Mononuclear cell (primary cell): ENCODE data around the gene SYNDIG1L. TPM values are rescaled to one million over a fixed set of nuclear protein-coding genes. Genes with fewer than 3 reads are reported as not detected.

Experiments
- H3K27me3 ChIP-seq: 2 replicates; pipeline ENCODE4 v1.6.0; 2011; ENCODE audit warnings: low read length, control low read depth; ENCODE audit not compliant: insufficient read depth
- H3K4me1 ChIP-seq: 2 replicates; pipeline ENCODE4 v1.5.1; 2011; ENCODE audit warnings: mild to moderate bottlenecking, low read length, control low read depth; ENCODE audit not compliant: insufficient read depth
- H3K4me3 ChIP-seq: 2 replicates; pipeline ENCODE4 v1.5.1; 2011; ENCODE audit warnings: mild to moderate bottlenecking, low read length, moderate library complexity
- H3K9me3 ChIP-seq: 2 replicates; pipeline ENCODE4 v1.5.1; 2011; ENCODE audit warnings: low read depth, mild to moderate bottlenecking, control low read depth, low read length
- total RNA-seq: library from RNA; depleted of rRNA; stranded (reverse); fragments of >200 nt; gene quantifications from one replicate; pipeline ENCODE4 v1.2.3, GENCODE V29; 2012

Gene SYNDIG1L
- total RNA-seq, 1 donor = not detected

GRCh38 chr14:74444866-74445265, 18.9 kb upstream of the SYNDIG1L start:
- H3K4me1 ChIP-seq = no peaks in the 10 kb centered on the region
- H3K4me3 ChIP-seq = no peak overlapping the region
- no peaks in the 10 kb centered on the region for H3K9me3 ChIP-seq
- H3K27me3 ChIP-seq = peaks cover 13% of the 10 kb centered on the region

DNA sequence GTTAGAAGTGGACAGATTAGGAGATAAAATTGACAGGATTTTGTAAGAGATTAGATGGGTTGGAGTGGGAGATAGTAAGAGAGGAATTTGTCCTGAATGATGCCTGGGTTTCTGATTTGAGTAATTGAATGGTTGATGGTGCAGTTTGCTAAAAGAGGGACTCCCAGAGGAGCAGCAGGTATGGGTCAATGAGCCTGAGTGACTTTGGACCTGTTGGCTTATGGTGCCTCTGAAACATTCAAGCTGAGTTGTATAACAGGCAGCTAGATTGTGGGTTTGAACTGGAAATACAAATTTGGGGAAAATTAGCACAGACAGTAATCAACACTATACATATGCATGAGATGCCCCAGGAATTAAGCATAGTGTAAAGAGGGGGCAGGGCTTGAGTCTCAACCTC, 16.7 kb upstream of the SYNDIG1L start:
- Histone ChIP-seq H3K9me3 (no peaks in the 10 kb centered on the region), H3K4me3 (no peak overlapping the region), H3K27me3 (peaks cover 5% of the 10 kb centered on the region), H3K4me1 (no peaks in the 10 kb centered on the region)

DNA sequence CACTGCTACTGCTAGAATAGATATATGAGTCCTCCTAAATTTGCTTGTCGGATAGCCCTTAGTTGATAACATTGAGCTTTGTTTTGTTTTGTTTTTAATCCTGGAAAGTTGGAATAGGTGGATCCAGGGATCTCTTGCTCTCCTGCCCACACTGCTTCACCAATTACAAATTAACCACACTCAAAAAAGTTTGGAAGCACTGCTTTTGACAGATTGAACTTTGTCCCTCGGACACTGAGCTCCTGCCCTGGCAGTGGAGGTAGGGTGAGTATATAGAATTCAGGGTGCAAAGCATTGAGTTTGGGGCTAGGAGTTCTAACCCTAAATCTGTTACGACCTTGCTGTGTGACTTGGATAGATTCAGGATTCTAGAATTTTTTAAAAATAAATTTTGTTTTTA, 15.1 kb upstream of the SYNDIG1L start:
- peaks cover 2% of the 10 kb centered on the region for H3K27me3 ChIP-seq
- no peaks in the 10 kb centered on the region for H3K4me1 ChIP-seq
- no peak overlapping the region for H3K4me3 ChIP-seq
- no peaks in the 10 kb centered on the region for H3K9me3 ChIP-seq

- Histone ChIP-seq H3K27me3 (peaks cover 2% of the 10 kb centered on the region), H3K4me1 (no peaks in the 10 kb centered on the region), H3K4me3 (no peak overlapping the region), H3K9me3 (no peaks in the 10 kb centered on the region)
Measured at GRCh38 chr14:74438351-74438915, 12.4 kb upstream of the SYNDIG1L start.

DNA sequence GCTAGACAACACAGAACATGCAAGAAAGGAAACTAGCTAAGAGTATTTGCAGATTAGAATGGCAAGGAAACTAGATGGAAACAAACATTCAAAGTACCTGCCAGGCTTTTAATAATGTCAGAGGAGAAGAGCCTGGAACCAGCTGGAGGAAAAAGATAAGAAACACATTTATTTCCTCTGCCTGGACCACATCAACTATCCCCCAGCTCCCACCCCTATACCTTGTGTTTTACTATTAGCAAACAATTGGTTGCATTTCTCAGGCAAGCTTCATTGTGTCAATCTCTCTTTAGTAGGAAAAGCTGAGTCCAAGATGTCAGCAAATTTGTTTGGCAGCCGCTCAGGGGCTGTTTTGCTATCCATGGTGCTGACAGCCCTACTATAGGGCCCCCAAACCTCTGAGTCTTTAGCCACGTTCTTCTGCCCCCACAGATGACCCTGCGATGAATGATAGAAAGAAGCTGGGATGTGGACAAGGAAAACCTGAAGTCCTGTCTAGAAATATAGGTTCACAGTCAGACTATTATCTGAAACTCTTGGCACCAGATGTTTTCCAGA, 11.6 kb upstream of the SYNDIG1L start:
- H3K4me3 ChIP-seq = no peak overlapping the region
- H3K9me3 ChIP-seq = no peaks in the 10 kb centered on the region
- no peaks in the 10 kb centered on the region for H3K4me1 ChIP-seq
- H3K27me3 ChIP-seq = peaks cover 2% of the 10 kb centered on the region

DNA sequence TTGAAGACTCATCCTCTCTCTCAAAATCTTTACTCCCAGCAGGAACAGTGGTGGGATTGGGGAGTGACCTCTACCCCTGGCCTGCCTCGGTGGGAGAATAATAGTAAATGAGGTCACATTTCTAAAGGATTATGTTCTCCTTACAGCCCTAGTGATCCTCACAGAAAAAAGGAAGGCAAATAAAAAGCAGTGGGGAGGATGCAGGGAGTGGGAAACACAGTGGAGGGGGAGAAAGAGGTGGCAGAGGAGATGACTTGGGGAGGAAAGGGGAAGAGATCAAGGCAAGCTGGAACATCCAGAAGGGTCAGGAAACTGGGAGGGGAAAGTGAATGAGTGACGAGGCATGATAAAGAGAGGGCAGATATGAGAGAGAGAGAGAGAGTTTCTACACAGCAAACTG, 8.3 kb upstream of the SYNDIG1L start:
- peaks cover 2% of the 10 kb centered on the region for H3K27me3 ChIP-seq
- no peaks in the 10 kb centered on the region for H3K9me3 ChIP-seq

GRCh38 chr14:74429991-74430390, 4.0 kb upstream of the SYNDIG1L start:
- H3K4me3 ChIP-seq = no peak overlapping the region
- H3K27me3 ChIP-seq = peaks cover 21% of the 10 kb centered on the region
- no peaks in the 10 kb centered on the region for H3K4me1 ChIP-seq
- no peaks in the 10 kb centered on the region for H3K9me3 ChIP-seq

More for the DNA sequence above, 8.3 kb upstream of the SYNDIG1L start:
- no peak overlapping the region for H3K4me3 ChIP-seq
- no peaks in the 10 kb centered on the region for H3K4me1 ChIP-seq

DNA sequence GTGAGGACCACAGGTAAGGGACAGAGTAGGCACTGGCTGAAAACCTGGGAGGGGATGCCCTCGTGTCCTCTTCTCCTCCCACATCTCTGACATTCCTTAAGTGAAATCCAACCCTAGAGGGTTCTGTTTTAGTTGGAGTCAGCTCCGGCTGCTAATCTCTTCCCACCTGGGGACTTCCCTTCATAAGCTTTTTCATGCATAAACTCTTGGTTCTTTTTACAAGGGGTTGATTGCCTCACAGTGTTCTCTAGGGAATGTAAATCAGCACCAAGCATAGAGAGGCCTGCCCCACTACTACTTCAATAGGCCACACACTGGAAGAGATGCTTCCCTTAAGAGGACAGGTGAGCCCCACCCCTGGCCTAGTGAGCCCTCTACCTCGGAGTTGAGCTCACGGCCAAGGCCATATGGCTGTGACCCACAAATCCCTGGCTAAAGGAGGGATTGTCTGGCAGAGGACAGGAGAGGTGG, 3.2 kb upstream of the SYNDIG1L start:
- Histone ChIP-seq H3K4me1 (no peaks in the 10 kb centered on the region), H3K27me3 (peaks cover 29% of the 10 kb centered on the region), H3K9me3 (no peaks in the 10 kb centered on the region), H3K4me3 (no peak overlapping the region)

DNA sequence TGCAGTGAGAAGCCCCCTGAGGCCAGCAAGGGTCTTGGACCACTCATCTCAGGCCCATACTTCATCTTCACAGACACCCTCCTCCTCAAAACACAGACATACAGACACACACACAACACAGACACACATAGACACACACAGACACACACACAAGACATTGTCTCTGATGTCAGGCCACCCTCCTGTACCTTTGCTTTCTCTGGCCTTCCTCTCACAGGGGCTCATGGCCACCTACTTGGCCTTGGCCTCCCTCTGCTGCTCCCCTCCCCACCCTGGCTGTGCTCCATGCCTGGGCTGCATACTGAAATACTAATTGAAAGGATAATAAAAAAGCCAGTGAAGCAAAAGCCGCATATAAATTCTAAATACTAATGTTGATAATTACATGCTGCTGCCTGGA, 1.6 kb upstream of the SYNDIG1L start:
- Histone ChIP-seq H3K4me3 (no peak overlapping the region), H3K27me3 (peaks cover 31% of the 10 kb centered on the region), H3K9me3 (no peaks in the 10 kb centered on the region), H3K4me1 (no peaks in the 10 kb centered on the region)

DNA sequence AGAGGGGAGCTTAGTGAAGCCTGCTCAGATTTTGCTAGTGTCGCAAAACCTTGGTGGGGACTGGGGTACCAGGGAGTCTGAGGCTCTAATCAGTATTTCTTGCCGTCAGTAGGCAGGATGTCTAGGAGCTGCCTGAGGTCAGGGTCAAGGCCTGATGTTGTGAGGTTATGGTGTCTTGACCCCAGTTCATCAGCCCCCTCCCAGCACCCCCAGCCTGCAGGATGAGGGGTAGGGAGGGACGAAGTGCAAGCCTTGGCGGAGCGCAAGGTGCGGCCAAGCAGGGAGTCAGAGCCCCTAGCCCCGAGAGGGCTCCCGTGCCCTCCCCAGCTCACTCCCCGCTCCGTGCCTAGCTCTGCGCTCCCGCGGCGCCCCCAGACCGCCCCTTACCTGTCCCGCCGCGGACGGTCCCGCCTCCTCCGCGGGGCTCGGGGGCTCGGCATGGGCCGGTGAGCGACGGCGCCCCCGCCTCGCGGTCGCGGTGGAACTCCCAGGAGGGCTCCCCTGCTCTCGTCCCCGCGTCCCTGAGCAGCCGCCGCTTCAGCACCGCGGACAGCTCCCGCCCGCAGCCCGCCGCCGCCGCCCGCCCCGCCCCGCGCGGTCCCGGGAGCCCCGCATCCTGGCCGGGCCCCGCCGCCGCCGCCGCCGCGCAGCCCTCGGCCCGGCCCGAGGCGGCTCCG, 347 bp downstream of the SYNDIG1L start:
- Histone ChIP-seq H3K27me3 (peaks cover 31% of the 10 kb centered on the region), H3K4me3 (no peak overlapping the region), H3K9me3 (no peaks in the 10 kb centered on the region), H3K4me1 (no peaks in the 10 kb centered on the region)

- H3K9me3 ChIP-seq = no peaks in the 10 kb centered on the region
- H3K4me3 ChIP-seq = no peak overlapping the region
- H3K27me3 ChIP-seq = peaks cover 31% of the 10 kb centered on the region
- H3K4me1 ChIP-seq = no peaks in the 10 kb centered on the region
Measured at GRCh38 chr14:74424606-74425005, 1.4 kb downstream of the SYNDIG1L start.

DNA sequence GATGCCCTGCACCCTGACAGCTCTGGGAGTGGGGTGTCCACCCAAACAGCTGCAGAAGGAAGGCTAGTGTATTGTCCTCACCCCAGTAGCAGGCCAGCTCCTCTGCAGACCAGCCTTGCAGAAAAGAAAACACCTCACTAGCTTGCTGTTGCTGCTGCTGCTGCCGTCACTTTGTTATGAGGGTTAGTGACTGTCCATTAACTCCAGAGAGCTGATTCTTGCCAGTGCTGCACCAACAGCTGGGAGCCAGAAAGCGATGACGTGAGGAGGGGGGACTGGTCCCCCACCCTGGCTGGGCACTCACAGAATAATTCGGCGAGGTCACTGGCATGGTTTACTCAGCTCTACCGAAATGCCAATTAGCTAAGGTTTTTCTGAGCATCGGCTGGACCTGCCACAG, 2.8 kb downstream of the SYNDIG1L start:
- Histone ChIP-seq H3K27me3 (peaks cover 35% of the 10 kb centered on the region), H3K4me1 (no peaks in the 10 kb centered on the region), H3K9me3 (no peaks in the 10 kb centered on the region), H3K4me3 (no peak overlapping the region)

DNA sequence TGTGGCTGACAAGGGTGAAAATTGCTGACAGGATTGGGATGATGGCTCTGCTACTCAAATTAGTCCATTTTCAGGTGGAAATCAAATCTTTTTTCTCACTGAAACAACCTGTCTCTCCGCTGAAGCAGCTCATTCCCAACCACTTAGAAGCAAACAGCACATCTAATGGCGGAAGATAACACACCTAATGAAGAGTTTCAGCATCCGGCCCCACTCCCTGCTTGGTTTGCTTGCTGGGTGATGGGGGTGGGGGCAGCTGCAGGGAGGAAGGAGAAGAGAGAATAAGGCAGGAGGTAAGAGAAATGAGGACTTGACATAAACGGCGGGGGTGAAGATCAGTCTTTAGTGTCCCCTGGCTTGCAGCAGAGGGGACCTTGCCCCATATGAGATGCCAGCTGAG, 4.0 kb downstream of the SYNDIG1L start:
- Histone ChIP-seq H3K4me3 (no peak overlapping the region), H3K9me3 (no peaks in the 10 kb centered on the region), H3K4me1 (no peaks in the 10 kb centered on the region), H3K27me3 (peaks cover 26% of the 10 kb centered on the region)

DNA sequence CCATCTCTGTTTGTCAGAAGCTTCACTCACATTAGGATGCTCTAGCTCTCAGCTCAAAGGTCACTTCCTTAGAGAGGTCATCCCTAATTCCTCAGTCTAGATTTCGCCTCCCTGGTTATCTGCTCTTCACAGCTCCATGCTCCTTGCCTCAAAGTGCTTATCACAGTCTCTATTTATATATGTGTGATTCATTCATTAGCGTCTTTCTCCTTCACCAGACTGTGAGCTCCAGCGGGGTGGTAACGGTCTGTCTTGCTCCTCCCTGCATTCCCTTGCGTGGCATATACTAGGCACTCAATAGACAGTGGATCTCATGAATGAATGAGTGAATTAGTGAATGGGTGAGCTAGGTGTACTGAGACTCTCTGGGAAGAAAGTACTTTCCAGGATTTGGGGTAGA, 6.9 kb downstream of the SYNDIG1L start:
- H3K27me3 ChIP-seq = peaks cover 4% of the 10 kb centered on the region
- no peak overlapping the region for H3K4me3 ChIP-seq
- H3K9me3 ChIP-seq = no peaks in the 10 kb centered on the region
- H3K4me1 ChIP-seq = no peaks in the 10 kb centered on the region

DNA sequence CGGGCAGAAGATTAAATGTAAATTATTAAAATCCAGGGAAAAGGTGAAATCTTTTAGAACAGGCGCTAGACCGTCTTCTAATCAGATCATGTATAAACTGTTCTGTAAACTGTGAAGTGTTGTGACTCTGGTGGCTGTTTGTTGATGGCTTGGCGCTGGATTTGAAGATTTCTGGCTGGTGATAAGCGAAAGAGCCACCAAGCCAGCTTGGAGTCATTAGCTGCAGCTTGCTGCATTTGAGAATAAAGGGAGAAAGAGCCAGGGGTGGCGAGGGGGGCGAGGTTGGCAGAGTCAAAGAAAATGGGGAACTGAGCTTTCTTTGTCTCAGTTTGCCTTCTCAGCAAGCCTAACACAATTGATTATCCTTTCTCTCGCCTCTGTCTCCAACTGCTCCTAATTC, 8.0 kb downstream of the SYNDIG1L start:
- Histone ChIP-seq H3K4me3 (no peak overlapping the region), H3K4me1 (no peaks in the 10 kb centered on the region), H3K9me3 (no peaks in the 10 kb centered on the region), H3K27me3 (peaks cover 4% of the 10 kb centered on the region)

GRCh38 chr14:74417611-74418010, 8.4 kb downstream of the SYNDIG1L start:
- Histone ChIP-seq H3K9me3 (no peaks in the 10 kb centered on the region), H3K4me3 (no peak overlapping the region), H3K4me1 (no peaks in the 10 kb centered on the region)

More at GRCh38 chr14:74417611-74418010, 8.4 kb downstream of the SYNDIG1L start:
- H3K27me3 ChIP-seq = peaks cover 4% of the 10 kb centered on the region
